ENCODE results near the gene PLS3. TPM values are rescaled to one million over a fixed set of nuclear protein-coding genes. Genes with fewer than 3 reads are reported as not detected.

The PLS3 gene
- total and polyA plus RNA-seq, 9 donors = 60.9 to 171 (median 111) TPM

DNA sequence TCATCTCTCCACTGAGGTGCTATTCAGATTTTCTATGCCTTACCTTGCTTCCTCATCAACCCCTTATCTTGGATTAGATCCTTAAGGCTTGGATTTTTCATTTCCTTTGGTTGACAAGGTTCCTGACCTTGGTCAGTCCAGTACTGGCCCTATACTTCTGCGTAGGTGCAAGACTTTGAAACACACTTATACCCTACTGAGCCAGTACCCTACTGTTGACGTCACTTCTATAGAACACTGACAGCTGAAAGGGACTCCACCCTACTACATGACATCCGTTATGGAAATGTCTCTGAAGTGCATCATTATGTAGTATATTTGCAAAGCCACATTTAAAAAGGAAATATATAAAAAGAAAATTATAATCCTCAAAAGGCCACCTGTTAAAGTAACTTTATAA, 12.0 kb upstream of the PLS3 start:
- Histone ChIP-seq H3K9me3 (no peaks in the 10 kb centered on the region), H3K27me3 (no peaks in the 10 kb centered on the region), H3K27ac (no peak overlapping the region), H3K4me1 (ENCODE audit: insufficient read depth) (no peaks in the 10 kb centered on the region), H3K36me3 (no peaks in the 10 kb centered on the region), H3K4me3 (no peak overlapping the region)
- DNase-seq = no peak
- 51 to 67% (median 57%) methylated on average over 3 of the region's 3 CpGs for WGBS, 3 donors
- TF ChIP-seq EP300 (IDR thresholded peaks at IDR 0.05) (no peak), POLR2A (IDR thresholded peaks at IDR 0.05) (no peak)
- TF ChIP-seq, protein P1, sequence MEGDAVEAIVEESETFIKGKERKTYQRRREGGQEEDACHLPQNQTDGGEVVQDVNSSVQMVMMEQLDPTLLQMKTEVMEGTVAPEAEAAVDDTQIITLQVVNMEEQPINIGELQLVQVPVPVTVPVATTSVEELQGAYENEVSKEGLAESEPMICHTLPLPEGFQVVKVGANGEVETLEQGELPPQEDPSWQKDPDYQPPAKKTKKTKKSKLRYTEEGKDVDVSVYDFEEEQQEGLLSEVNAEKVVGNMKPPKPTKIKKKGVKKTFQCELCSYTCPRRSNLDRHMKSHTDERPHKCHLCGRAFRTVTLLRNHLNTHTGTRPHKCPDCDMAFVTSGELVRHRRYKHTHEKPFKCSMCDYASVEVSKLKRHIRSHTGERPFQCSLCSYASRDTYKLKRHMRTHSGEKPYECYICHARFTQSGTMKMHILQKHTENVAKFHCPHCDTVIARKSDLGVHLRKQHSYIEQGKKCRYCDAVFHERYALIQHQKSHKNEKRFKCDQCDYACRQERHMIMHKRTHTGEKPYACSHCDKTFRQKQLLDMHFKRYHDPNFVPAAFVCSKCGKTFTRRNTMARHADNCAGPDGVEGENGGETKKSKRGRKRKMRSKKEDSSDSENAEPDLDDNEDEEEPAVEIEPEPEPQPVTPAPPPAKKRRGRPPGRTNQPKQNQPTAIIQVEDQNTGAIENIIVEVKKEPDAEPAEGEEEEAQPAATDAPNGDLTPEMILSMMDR (IDR thresholded peaks at IDR 0.05) = no peak
- intact Hi-C loops (cut with DNase I) = no loop called here

DNA sequence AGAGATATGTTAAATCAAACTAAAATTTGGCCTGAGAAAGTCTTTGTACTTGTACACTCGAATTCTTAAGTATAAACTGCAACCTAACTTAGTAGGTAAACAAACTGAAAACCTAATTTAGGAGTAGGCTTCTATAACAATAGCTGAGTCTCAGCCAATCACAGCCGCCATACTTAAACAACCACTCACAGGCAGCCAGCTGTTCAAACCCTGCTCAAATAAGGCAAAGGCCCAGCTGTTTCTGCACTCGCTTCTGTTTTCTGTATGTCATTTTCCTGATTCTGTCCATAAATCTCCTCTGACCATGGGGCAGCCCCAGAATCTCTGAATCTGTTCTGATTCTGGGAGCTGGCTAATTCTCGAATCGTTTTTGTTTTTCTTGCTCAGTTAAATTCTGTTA, 7.8 kb upstream of the PLS3 start:
- Histone ChIP-seq H3K36me3 (no peaks in the 10 kb centered on the region), H3K27me3 (no peaks in the 10 kb centered on the region), H3K4me3 (no peak overlapping the region), H3K9me3 (no peaks in the 10 kb centered on the region), H3K4me1 (ENCODE audit: insufficient read depth) (no peaks in the 10 kb centered on the region), H3K27ac (no peak overlapping the region)
- no peak for DNase-seq
- intact Hi-C loops (cut with DNase I) = no loop called here
- 52 to 69% (median 57%) methylated on average over 5 of the region's 5 CpGs for WGBS, 3 donors
- TF ChIP-seq EP300 (IDR thresholded peaks at IDR 0.05) (no peak), POLR2A (IDR thresholded peaks at IDR 0.05) (no peak)
- TF ChIP-seq, protein P1 (IDR thresholded peaks at IDR 0.05) = no peak

DNA sequence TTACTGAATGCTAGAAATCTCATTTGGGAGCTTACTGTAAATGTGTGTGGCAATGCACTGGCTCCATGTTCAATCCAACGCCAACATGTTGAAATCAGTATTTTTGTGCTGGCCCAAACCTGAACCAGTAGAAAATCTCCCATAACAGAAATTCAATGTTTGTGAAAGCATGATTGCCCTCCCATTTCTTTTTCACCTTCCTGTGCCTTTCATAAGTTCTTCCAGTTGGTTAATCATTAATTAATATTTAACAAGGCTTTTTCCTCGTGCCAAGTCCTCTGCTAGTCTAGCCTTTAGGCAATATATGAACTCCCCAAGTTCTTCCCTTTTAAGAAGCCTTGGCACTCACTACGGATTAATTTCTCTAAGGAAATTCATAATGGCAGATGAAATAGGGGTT, 1.3 kb upstream of the PLS3 start:
- Histone ChIP-seq H3K4me1 (ENCODE audit: insufficient read depth) (no peaks in the 10 kb centered on the region), H3K4me3 (no peak overlapping the region), H3K36me3 (no peaks in the 10 kb centered on the region), H3K27me3 (no peaks in the 10 kb centered on the region), H3K9me3 (no peaks in the 10 kb centered on the region), H3K27ac (no peak overlapping the region)
- intact Hi-C loops (cut with DNase I) = loop anchor here in 2 of 4 donors (5.0 to 10.0 kb wide), 3 partner anchors 75 to 232 kb away; no protein-coding TSS in a partner anchor
- WGBS, 3 donors = 64 to 68% (median 67%) methylated on average over 3 of the region's 3 CpGs
- no peak for DNase-seq
- TF ChIP-seq POLR2A (IDR thresholded peaks at IDR 0.05) (no peak), EP300 (IDR thresholded peaks at IDR 0.05) (no peak)
- TF ChIP-seq, protein P1 (IDR thresholded peaks at IDR 0.05) = no peak

DNA sequence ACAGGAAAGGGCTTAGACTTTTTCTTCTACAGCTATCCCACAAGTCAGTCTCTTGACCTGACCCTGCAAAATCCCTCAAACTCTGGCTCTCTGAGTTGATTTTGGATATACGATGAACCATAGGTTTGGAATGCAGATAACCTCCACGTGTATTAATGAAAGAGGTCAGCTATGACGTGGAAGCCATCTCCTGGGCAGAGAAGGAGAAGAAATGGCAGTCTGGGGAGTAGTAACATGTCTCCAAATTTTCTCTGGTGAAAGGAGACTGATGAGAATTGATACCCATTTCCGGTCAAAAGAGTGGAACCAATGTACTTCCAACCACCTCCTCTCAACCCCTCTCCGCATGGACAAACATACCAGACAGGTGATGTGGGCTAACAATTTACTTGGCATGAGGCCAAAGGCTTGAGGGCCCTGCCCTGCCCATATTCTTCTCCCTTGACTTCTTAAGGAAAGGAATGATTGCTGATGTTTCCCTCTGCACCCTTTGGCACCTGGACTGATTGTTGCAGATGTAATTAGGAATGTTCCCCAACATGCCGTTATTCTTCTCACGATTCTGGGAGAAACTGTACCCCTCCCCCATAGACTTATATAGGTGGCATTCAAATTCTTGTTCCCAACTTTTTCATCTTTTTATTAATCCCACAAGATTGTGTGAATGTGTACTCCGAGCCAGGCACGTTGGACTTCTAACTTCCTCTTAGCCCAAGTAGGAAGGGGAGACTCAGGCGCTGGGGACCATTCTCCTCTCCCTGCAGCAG, 580 bp upstream of the PLS3 start:
- peak overlapping the region in 1 of 2 donors; percentile 81 for H3K27ac ChIP-seq
- peak overlapping the region; percentile 53 for H3K4me3 ChIP-seq
- H3K4me1 ChIP-seq (ENCODE audit: insufficient read depth) = no peaks in the 10 kb centered on the region
- no peaks in the 10 kb centered on the region for H3K9me3 ChIP-seq
- 26 to 35% (median 27%) methylated on average over 10 of the region's 10 CpGs for WGBS, 3 donors
- intact Hi-C loops (cut with DNase I) = loop anchor here in 2 of 4 donors (5.0 to 10.0 kb wide), 3 partner anchors 74 to 233 kb away; no protein-coding TSS in a partner anchor
- no peaks in the 10 kb centered on the region for H3K36me3 ChIP-seq
- TF ChIP-seq POLR2A (IDR thresholded peaks at IDR 0.05) = no peak
- TF ChIP-seq, protein P1 (IDR thresholded peaks at IDR 0.05) = no peak
- TF ChIP-seq EP300 (IDR thresholded peaks at IDR 0.05) = no peak
- H3K27me3 ChIP-seq = no peaks in the 10 kb centered on the region
- DNase-seq = no peak
